Endometrium (tissue), 2 donors: ENCODE measurements around the gene APBA2.
"Not testable (repeated sequence)": the region's sequence is repeated elsewhere in the genome, so short reads cannot be mapped to it uniquely, and the experiment has no call there.

Experiments
- FAIRE-seq: peaks from 2 replicates; lab custom pipeline; 2012; peaks lifted over from hg19 to GRCh38; lab: Jason Lieb, UNC
- donor health status: control.
- donor health status: control.

The APBA2 gene

DNA sequence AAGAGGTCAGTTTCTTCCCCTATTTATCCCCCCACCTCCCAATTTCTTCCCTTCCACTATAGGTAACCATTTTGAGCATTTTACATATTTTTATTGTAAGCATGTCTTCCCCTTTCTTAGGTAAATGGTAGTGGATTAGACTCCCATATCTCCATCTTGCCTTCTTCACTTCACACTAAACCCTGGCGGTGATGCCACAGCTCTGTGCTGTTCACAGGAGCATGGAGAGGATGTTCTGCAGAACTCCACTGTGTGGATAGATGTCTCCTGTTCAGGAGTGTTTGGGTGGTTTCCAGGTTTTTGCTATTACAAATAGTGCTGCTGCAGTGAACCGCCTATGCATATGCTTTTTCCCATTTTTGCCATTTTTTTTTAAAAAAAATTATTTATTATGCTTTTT is 201.1 kb downstream of the APBA2 start:
- no peak for FAIRE-seq

GRCh38 chr15:29087521-29088285 is 201.9 kb downstream of the APBA2 start:
- no peak for FAIRE-seq

DNA sequence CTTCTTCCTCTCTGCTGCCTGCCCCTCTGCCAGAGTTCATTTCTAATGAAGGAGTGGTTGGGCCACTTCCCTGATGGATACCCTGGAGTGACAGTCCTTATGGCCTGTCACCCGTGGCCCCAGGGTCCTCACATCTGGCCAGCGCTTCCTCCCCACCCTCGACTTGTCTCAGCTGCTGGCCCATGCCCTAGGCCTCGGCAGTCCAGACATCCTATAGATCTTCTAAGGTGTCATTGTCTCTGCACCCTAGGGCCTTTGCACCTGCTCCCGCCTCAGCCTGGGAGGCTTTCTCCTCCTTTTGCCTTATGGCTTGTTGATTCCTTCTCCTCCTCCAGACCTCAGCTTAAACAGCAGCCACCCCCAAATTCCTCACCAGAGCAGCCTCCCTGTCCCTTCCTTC is 202.9 kb downstream of the APBA2 start:
- FAIRE-seq = no peak

DNA sequence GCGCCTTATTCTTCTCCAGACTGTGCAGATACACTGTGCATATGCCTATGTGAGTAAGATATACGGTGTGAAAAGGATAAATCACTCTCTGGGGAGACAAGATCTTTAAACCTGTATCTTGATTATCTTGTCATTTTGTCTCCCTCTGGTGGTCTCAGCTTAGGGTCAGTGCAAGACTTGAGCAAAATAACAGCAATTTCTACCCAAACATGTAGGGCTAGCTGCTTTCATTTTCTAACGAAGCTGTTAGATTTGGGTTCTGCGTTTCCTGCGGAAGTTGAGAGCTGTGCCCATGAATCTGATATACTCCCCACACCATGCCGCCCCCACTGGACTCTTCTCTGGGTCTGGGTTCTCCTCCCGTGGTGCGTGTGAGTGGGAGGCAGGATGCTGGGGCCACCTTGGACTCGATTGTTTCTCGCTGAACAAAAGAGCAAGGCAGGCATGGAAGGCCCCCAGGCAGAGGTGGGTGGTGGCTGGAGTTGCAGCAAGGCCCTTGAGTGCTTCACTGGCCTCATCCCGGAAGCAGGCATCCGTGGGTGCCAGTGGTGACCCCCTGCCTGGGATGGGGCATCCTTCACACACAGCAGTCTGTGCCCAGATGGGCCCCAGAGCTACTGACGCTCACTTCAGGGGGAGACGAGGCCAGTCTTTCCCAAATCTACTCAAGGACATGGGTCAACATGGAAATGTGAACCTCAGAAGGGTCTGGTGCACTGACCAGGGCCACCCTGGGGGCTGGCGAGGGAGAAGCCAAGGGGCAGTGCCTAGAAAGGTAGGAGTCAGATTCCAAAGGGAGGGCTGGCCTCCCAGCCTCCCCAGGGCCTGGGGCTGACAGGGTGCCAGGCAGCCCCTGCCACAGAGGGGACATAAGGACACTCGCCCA is 204.2 kb downstream of the APBA2 start:
- FAIRE-seq = no peak

DNA sequence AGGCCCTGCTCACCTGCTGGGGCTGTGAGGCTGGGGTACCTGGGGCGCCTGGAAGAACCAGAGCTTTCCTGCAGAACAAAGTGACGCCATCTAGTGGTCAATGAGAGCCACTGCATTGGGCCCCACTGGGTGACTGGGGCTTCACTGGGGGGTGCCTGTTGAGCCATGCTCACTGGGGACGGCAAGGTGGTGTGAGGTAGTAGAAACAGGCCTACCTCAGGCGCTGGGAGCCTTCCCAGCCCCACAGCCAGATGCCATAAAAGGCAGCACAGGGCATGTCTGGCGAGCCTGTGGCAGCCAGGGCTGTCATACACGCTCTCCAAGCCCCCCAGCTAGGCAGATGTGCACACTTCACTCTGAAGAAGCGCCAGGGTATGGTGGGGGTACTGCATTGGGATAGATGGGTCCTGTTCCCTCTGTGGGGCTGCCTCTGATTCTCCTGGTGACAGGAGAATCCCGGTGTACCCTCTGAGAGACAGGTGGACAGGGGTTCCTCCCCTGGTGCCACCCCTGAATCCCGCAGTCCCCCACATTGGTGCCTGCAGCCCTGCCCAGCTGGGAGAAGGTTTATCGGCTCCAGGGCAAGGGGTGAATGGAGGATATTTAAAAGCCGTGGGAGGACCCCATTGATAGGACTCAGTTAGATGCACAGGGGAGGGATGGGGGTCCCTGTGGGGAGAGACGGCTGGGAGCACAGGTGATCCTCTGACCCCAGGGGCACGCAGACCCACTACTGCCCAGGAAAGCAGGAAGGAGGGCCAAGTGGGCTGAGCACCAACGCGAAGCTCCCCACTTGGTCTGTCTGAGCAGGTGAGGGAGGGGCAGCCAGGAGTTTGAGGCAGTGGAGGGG is 205.1 kb downstream of the APBA2 start:
- no peak for FAIRE-seq

- no peak for FAIRE-seq
These were observed 205.9 kb downstream of the APBA2 start for GRCh38 chr15:29091666-29092065.

GRCh38 chr15:29092376-29093064 is 206.7 kb downstream of the APBA2 start:
- no peak for FAIRE-seq

DNA sequence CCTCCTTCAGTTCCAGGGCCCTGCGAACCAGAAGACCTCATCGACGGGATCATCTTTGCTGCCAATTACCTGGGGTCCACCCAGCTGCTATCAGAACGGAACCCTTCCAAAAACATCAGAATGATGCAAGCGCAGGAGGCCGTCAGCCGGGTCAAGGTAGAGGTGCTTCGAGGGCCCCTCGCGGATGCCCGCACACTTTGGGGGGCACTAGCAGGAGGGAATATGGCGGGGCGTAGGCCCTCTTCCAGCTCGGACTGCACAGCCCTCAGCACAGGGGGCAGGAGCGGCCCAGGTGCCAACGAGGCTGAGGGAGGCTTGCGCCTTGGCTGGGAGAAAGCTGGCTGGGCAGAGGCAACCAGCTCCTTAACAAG is 207.3 kb downstream of the APBA2 start:
- no peak for FAIRE-seq

DNA sequence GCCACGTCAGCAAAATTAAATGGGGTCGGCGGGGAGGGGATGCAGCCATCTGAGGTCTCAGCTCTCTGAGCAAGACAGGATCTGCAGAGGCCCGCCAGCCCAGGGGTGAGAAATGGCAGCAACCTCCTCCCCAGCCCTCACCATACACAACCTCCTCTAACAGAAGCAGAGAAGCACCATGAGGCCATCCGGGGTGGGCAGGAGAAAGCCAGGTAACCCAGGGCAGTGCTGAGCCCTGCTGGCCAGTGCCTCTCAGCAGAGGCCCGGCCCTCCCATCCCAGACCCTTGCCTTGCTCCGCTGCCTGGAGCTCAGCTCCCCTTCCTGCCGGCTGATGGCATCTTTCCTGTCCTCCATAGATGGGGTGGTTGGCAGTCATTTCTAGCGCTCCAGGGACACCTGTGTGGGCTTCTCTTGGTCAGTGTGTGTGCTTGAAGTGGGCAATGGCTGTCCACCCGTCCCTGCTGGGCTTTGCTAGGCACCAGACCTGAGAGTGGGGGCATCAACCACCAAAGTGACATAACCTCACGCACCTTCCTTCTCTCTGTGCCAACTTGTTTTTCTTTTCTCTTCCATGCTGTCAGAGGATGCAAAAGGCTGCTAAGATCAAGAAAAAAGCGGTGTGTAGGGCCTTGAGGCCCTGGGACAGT is 208.0 kb downstream of the APBA2 start:
- FAIRE-seq = no peak

DNA sequence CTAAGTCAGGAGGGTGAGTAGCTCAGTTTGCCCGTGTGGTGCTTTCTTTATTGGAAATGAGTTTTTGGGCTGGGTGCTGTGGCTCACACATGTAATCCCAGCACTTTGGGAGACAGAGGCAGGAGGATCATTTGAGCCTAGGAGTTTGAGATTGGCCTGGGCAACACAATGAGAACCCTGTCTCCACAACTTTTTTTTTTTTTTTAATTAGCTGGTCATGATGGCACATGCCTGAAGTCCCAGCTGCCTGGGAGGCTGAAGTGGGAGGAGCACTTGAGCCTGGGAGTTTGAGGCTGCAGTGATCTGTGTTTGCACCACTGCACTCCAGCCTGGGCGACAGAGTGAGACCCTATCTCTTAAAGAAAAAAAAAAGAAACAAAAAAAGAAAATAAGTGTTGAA is 208.9 kb downstream of the APBA2 start:
- no peak for FAIRE-seq

DNA sequence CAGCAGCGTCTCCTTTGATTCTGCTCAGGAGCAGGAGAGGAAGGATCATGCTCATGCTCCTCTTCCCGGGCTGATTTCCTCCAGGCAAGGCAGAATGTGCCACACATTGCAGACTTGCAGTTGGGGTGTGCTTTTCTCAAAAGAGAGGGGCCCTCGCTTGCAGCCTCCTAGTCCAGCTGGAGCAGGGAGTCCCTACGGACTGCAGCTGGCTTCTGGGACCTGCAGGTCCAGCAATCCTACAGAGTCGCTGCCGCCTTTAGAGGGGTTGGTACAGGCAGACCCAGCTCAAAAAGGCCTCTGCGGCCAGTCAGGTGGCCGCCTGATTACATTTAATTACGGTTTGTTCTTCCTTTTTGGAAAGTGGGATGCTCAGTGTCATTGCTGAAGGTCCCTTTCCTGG is 210.0 kb downstream of the APBA2 start:
- FAIRE-seq = no peak

DNA sequence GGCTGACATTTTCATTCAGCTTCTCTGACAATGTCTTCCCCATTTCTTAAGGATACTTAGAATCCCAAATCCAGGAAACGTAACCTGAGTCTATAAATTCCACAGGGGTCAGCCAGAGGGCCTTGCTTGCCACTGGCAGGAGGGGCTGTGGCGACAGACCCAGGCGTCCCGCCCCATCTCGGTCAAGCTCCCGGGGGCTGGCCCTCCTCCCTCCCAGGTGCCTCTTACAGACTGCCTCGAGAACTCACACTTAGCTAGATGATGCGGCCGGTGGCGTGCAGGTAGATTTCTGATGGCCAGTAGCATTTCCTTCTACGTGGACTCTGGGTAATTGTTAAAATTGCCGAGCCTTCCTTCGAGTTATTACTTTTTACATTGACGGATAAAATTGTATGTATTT is 211.4 kb downstream of the APBA2 start:
- no peak for FAIRE-seq

DNA sequence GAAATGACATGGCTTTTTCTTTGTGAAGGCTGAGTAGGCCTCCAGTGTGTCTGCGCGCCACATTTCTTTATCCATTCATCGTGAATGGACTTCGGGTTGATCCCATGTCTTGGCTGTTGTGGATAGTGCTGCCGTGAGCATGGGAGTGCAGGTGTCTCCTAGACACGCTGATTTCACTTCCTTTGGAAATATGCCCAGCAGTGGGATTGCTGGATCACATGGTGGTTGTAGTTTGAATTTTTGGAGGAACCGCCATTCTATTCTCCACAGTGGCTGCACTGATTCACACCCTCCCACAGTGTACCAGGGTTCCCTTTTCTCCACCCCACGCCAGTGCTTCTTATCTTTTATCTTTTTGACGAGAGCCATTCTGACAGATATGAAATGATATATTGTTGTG is 212.2 kb downstream of the APBA2 start:
- no peak for FAIRE-seq

DNA sequence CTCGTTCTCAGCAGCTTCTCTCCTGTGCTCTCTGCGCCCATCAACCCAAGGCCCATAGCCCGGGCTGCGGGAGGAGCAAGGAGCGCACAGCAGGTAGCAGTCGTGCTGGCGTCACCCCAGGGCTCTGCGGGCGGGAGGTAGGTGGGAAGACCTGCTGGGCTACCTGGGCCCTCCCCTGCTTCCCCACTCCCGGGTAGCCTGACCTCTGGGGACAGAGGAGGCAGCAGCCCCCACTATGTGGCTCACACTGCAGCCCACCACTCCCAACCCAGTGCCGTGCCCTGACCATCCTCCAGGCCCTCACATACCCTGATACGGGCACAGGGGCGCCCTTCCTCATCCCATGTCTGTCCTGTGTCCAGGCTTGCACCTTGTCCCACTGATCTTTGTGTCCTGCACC is 212.9 kb downstream of the APBA2 start:
- FAIRE-seq = no peak

DNA sequence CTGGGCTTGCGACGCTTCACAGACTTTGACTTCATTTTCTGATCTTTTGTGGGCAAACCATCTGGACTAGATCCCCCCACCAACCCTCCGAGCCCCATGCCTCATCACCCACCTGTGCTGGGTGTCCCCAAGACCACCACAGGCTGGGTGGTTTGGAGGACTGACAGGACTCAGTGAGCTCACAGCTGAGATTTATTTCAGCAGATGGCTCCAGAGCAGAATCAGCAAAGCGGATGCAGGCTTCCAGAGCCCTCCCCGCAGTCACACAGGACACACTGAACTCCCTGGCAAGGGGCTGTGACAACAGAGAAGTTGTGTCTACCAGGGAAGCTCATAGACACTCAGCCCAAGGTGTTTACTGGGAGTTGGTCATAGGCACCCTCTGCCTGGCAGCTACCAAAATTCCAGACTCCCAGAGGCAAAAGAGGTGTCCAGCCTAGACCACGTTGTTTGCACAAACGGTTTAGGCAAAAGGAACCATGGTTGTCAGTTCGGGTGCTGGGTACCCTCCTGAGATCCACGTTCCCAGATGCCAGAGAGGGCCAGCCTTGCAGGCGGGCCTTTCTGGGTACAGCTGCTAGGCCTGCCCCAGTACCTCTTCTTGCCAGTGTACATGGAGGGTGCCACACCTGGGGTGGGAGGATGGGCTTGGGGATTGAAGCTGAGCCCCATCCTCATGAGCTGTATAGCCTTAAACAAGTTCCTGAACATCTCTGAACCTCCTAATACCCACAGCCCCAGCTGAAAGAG is 213.5 kb downstream of the APBA2 start:
- no peak for FAIRE-seq

DNA sequence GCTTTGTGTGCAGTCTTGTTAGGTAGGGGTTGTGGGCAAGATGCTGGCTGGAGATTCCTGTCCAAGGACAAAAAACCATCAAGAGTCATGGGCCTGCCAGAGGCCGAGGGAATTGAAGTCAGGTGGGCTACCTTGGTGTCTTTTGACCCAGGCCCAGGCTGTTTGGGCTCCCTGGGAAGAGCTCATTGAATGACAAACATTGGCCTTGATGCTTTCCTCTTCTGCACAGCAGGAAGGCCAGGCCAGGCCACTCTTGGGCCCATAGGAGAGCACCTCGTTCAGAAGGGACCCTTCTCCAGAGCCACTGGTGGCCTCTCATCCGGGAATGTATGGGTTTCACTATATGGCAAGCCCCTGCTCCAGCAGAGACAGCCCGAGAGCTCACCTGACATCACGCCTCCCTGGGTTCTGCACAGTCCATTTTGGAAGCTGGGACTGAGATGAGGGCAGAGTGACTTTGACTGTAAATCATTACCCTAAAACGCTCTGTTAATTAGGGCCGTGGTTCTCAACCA is 214.8 kb downstream of the APBA2 start:
- no peak for FAIRE-seq

- FAIRE-seq = no peak
These were observed 215.7 kb downstream of the APBA2 start for GRCh38 chr15:29101491-29101890.

- not testable (repeated sequence) for FAIRE-seq
These were observed 216.5 kb downstream of the APBA2 start for GRCh38 chr15:29102173-29102794.

DNA sequence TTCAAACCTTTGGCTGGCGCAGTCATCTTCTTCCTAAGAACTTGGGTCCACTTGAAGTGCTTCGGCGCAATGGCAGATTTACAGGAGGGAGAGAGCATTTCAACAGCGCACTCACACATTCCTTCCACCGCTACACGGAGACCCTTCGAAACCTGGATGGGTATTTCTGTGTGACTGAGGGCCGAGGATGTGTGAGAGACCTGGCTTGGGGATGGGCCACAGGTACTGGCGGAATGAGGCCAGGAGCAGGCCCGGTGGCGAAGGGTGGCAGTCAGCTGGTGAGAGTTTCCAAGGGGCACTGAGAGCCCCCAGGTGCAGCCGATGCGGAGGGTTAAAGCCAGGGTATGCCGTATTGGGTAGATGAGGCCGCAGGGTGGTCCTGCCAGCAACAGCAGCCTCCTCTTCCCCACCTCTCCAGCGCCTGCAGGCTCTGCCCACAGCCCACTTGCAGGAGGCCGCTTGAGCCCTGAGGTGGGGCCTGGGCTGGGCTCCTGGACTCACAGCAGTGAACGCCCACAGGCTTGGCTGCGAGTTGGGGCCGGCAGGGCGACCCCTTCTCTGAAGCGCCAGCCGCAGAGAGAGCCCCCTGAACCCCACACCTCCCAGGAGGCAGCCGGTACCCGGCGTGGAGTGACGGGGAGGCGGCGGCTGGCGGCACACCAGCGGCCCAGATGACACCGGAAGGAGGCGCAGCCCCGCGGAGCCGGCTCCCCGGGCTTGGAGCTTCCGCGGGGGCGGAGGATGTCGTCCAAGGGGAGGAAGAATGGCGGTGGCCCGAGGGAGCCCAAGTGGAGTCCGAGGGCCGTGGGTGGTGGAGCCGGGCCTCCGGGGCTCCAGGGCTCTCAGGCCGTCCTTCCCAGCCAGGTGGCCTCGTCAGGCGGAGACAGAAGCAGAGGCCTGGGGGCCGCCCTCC is 217.4 kb downstream of the APBA2 start:
- FAIRE-seq = no peak
